ENCODE results near the gene MYOCD. TPM values are rescaled to one million over a fixed set of nuclear protein-coding genes. Genes with fewer than 3 reads are reported as not detected.

The MYOCD gene
- polyA plus RNA-seq, 2 of the 4 experiments (the other 2 are of a cell fraction), result 8.6 to 12.5 TPM

DNA sequence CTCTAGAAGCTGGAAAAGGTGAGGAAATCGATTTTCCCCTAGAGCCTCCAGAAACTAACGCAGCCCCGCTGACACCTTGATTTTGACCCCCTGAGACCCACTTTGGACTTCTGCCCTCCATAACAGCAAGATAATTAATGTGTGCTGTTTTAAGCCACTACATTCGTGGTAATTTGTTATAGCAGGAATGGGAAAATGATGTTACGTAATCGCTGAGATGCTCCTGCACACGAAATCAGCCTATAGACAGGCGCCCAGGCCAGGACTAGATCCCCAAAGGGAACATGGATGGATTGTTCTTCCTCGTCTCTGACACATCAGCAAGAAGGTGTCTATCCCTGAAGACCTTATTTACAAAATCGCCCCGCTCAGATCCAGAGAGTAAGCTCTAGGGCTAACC is 1.4 kb upstream of the MYOCD start:
- ATAC-seq, result no peak
- Histone ChIP-seq H3K27ac (peak overlapping the region in 1 of 2 experiments; percentile 80; a peak in 2 of 6 replicates), H3K9me3 (no peaks in the 10 kb centered on the region), H3K4me3 (no peak overlapping the region), H3K4me1 (peaks cover 38% of the 10 kb centered on the region), H3K4me2 (peak overlapping the region; percentile 85; the same call in 2 of the 3 replicates)
- ChIA-PET POLR2A (interaction anchor here (1.6 kb wide), 1 partner anchor 37 kb away, joined by 12 read pairs; no protein-coding TSS in a partner anchor), CTCF (interaction anchor here (1.3 to 6.3 kb wide), 6 partner anchors 25 to 483 kb away, joined by 3 to 219 read pairs (median 6); no protein-coding TSS in a partner anchor)
- TF ChIP-seq HEYL (CRISPR knock-in tag; IDR thresholded peaks at IDR 0.05) (no peak), MAFK (IDR thresholded peaks at IDR 0.05; ENCODE audit: partially characterized antibody) (no peak), CEBPB (IDR thresholded peaks at IDR 0.05) (peak; percentile 5 to 78; a peak in 2 of 4 replicates)
- WGBS (ENCODE audit: missing lambda C conversion rate), result 93% methylated on average over 11 of the region's 11 CpGs
- no peak for FAIRE-seq
- no peak for DNase-seq (ENCODE audit: low read depth in 1 of 2, low spot score in 1 of 2)

DNA sequence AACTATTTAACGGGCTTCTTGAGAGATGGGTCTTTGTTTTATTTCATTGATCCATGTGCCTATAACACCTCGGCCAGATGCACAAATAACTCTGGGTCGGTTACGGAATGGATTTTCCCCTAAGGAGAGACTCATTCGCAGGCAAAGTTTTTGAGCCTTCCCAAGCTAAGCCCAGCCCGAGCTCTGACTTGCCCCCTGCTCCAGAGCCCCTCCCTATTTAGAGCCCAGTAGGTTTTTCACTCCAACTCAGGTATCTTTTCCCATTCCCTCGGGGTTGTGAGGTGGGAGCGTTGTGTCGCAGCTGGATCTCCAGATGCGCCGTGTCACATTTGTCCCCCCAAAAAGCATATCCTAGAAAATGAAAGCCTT is 812 bp upstream of the MYOCD start:
- ATAC-seq (no peak), DNase-seq (ENCODE audit: low read depth in 1 of 2, low spot score in 1 of 2) (no peak), FAIRE-seq (no peak)
- H3K27ac ChIP-seq, result peak overlapping the region; percentile 80 to 81
- TF ChIP-seq, protein P1, sequence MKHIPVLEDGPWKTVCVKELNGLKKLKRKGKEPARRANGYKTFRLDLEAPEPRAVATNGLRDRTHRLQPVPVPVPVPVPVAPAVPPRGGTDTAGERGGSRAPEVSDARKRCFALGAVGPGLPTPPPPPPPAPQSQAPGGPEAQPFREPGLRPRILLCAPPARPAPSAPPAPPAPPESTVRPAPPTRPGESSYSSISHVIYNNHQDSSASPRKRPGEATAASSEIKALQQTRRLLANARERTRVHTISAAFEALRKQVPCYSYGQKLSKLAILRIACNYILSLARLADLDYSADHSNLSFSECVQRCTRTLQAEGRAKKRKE (CRISPR knock-in tag; IDR thresholded peaks at IDR 0.05; ENCODE audit: low read depth), result no peak
- TF ChIP-seq EHF (CRISPR knock-in tag; IDR thresholded peaks at IDR 0.05) (no peak), HOXB5 (CRISPR knock-in tag; IDR thresholded peaks at IDR 0.05) (no peak), HOXA7 (CRISPR knock-in tag; IDR thresholded peaks at IDR 0.05) (no peak), MYC (IDR thresholded peaks at IDR 0.05; ENCODE audit: borderline replicate concordance, low read length) (no peak)
- H3K4me3 ChIP-seq, result peak overlapping the region; percentile 60
- no peaks in the 10 kb centered on the region for H3K9me3 ChIP-seq
- ChIA-PET POLR2A (interaction anchor here (0.8 to 1.6 kb wide), 2 partner anchors 37 to 668 kb away, joined by 3 to 12 read pairs; partner anchors contain the start of gene ZNF18), CTCF (interaction anchor here (0.5 to 6.3 kb wide), 11 partner anchors 9 to 484 kb away, joined by 3 to 219 read pairs (median 5); no protein-coding TSS in a partner anchor)
- WGBS (ENCODE audit: missing lambda C conversion rate), result 82% methylated on average over 11 of the region's 11 CpGs
- H3K4me2 ChIP-seq, result peak overlapping the region; percentile 85
- peaks cover 31% of the 10 kb centered on the region for H3K4me1 ChIP-seq

DNA sequence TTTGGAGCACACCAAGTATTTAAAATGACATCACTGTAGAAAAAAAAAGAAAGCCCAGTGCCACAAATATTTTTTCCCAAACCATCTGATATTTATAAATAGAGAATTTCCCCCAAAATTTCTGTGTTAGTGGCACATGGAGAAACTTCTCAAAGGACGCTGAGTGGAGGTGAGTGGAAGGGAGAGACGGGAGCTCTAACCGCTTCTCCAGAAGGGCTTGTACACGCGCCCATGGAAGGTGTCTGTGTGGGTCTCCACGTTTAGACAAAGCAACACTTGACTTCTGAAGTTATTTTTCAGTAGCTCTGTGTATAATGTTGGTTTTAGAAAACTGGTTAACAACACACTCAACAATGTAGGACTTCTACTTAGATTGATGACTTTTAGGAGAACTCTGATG is 1.0 kb downstream of the MYOCD start:
- POLR2A ChIA-PET, result interaction anchor here (1.1 to 1.6 kb wide), 2 partner anchors 351 to 669 kb away, joined by 3 to 4 read pairs; partner anchors contain the start of genes ELAC2 and ZNF18

DNA sequence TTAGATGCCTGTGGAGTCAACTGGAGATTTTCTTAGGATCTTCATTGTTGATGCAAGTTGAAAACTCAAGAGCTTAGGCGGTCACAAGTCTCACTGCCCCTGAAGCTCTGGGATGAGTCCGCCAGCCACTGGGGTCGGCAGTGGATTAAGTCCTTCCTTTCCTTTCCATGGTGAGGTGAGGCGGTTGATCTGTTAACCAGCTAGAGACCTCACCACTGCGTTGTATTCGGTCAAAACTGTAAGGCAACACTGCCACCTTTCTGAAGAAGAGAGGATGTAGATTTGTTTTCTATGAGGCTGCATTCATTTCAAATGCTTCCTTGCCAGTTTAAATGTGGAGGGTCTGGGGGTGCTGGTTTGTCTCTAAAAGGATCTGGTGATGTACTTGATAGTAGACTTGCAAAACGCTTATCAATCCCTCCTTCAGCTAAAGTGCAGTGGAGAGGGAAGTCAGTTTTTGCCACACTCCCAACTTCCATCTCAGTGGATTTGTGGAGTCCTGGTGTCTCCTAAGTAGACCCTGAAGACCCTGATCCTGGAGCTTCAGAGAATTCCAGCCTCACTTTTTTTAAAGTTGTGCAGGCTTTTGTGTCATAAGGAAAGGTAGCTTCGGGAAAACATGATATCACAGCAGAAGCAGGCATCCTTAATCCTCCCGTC is 1.7 kb downstream of the MYOCD start:
- CTCF ChIA-PET, result interaction anchor here (0.6 to 6.3 kb wide), 95 partner anchors 9 to 1334 kb away, joined by 3 to 219 read pairs (median 5); no protein-coding TSS in a partner anchor
- DNase-seq (ENCODE audit: low read depth in 1 of 2, low spot score in 1 of 2), result peak; percentile 70 to 90
- peak overlapping the region; percentile 80 to 81 for H3K27ac ChIP-seq
- WGBS (ENCODE audit: missing lambda C conversion rate), result 11% methylated on average over 9 of the region's 9 CpGs
- H3K4me2 ChIP-seq, result peak overlapping the region; percentile 85
- POLR2A ChIA-PET, result interaction anchor here (0.8 to 1.6 kb wide), 3 partner anchors 98 to 670 kb away, joined by 3 to 4 read pairs (median 3); partner anchors contain the start of genes ELAC2 and ZNF18
- peak; percentile 75 to 80 for ATAC-seq
- H3K4me3 ChIP-seq, result peak overlapping the region; percentile 60
- H3K4me1 ChIP-seq, result peaks cover 29% of the 10 kb centered on the region; the same call in 2 of the 3 replicates
- peak; percentile 93 for FAIRE-seq
- H3K9me3 ChIP-seq, result no peaks in the 10 kb centered on the region
- TF ChIP-seq, protein P2, sequence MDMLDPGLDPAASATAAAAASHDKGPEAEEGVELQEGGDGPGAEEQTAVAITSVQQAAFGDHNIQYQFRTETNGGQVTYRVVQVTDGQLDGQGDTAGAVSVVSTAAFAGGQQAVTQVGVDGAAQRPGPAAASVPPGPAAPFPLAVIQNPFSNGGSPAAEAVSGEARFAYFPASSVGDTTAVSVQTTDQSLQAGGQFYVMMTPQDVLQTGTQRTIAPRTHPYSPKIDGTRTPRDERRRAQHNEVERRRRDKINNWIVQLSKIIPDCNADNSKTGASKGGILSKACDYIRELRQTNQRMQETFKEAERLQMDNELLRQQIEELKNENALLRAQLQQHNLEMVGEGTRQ (IDR thresholded peaks at IDR 0.05), result no peak
- TF ChIP-seq KDM1A (IDR thresholded peaks at IDR 0.05; ENCODE audit: low read depth), result no peak
- peak; percentile 98 for TF ChIP-seq RAD21 (conservative IDR thresholded peaks at IDR 0.05 in 1 of 2, IDR thresholded peaks at IDR 0.05 in 1 of 2)
- TF ChIP-seq EHF (CRISPR knock-in tag; IDR thresholded peaks at IDR 0.05), result no peak
- TF ChIP-seq RFX5 (IDR thresholded peaks at IDR 0.05), result no peak
- no peak for TF ChIP-seq GATA3 (IDR thresholded peaks at IDR 0.05; ENCODE audit: borderline replicate concordance)
- no peak for TF ChIP-seq ZFP36 (IDR thresholded peaks at IDR 0.05; ENCODE audit: borderline replicate concordance, partially characterized antibody)
- TF ChIP-seq CBX2 (IDR thresholded peaks at IDR 0.05; ENCODE audit: borderline replicate concordance, low read depth), result no peak
- TF ChIP-seq, protein P1 (CRISPR knock-in tag; IDR thresholded peaks at IDR 0.05; ENCODE audit: low read depth), result no peak
- TF ChIP-seq, protein P3, sequence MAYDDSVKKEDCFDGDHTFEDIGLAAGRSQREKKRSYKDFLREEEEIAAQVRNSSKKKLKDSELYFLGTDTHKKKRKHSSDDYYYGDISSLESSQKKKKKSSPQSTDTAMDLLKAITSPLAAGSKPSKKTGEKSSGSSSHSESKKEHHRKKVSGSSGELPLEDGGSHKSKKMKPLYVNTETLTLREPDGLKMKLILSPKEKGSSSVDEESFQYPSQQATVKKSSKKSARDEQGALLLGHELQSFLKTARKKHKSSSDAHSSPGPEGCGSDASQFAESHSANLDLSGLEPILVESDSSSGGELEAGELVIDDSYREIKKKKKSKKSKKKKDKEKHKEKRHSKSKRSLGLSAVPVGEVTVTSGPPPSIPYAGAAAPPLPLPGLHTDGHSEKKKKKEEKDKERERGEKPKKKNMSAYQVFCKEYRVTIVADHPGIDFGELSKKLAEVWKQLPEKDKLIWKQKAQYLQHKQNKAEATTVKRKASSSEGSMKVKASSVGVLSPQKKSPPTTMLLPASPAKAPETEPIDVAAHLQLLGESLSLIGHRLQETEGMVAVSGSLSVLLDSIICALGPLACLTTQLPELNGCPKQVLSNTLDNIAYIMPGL (CRISPR knock-in tag; IDR thresholded peaks at IDR 0.05; ENCODE audit: borderline replicate concordance), result no peak
- TF ChIP-seq RARB (CRISPR knock-in tag; IDR thresholded peaks at IDR 0.05), result no peak
- no peak for TF ChIP-seq EP300 (IDR thresholded peaks at IDR 0.05)
- TF ChIP-seq CHD2 (IDR thresholded peaks at IDR 0.05; ENCODE audit: low read length, partially characterized antibody), result no peak

More for the DNA sequence above, 1.0 kb downstream of the MYOCD start:
- Histone ChIP-seq H3K4me3 (peak overlapping the region; percentile 60), H3K4me1 (peaks cover 26% of the 10 kb centered on the region; the same call in 2 of the 3 replicates), H3K9me3 (no peaks in the 10 kb centered on the region), H3K27ac (peak overlapping the region; percentile 80 to 81), H3K4me2 (peak overlapping the region; percentile 85)
- no peak for TF ChIP-seq RAD21 (conservative IDR thresholded peaks at IDR 0.05 in 1 of 2, IDR thresholded peaks at IDR 0.05 in 1 of 2)
- TF ChIP-seq, protein P4, sequence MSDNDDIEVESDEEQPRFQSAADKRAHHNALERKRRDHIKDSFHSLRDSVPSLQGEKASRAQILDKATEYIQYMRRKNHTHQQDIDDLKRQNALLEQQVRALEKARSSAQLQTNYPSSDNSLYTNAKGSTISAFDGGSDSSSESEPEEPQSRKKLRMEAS (IDR thresholded peaks at IDR 0.05), result no peak
- TF ChIP-seq CHD2 (IDR thresholded peaks at IDR 0.05; ENCODE audit: low read length, partially characterized antibody), result no peak
- TF ChIP-seq JUNB (IDR thresholded peaks at IDR 0.05), result no peak
- FAIRE-seq (peak; percentile 28), DNase-seq (ENCODE audit: low read depth in 1 of 2, low spot score in 1 of 2) (no peak), ATAC-seq (peak in 1 of 2 experiments; percentile 19; a peak in 3 of 6 replicates)
- 79% methylated on average over 6 of the region's 6 CpGs for WGBS (ENCODE audit: missing lambda C conversion rate)
- CTCF ChIA-PET, result interaction anchor here (0.6 to 6.3 kb wide), 87 partner anchors 10 to 519 kb away, joined by 3 to 219 read pairs (median 5); no protein-coding TSS in a partner anchor

Measured in A549 (cell line).